GM19455 (cell line): ENCODE data around the gene UCMA.
A peak's percentile ranks its signal among the peaks of the same experiment; 100 is the strongest.
"Not testable (repeated sequence)": the region's sequence is repeated elsewhere in the genome, so short reads cannot be mapped to it uniquely, and the experiment has no call there.

ENCODE experiments used
- ATAC-seq: cut with Tn5 transposase; IDR thresholded peaks from one replicate; pipeline ENCODE4 v1.9.1; 2021; ENCODE audit not compliant: unreplicated experiment

The UCMA gene, protein sequence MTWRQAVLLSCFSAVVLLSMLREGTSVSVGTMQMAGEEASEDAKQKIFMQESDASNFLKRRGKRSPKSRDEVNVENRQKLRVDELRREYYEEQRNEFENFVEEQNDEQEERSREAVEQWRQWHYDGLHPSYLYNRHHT

DNA sequence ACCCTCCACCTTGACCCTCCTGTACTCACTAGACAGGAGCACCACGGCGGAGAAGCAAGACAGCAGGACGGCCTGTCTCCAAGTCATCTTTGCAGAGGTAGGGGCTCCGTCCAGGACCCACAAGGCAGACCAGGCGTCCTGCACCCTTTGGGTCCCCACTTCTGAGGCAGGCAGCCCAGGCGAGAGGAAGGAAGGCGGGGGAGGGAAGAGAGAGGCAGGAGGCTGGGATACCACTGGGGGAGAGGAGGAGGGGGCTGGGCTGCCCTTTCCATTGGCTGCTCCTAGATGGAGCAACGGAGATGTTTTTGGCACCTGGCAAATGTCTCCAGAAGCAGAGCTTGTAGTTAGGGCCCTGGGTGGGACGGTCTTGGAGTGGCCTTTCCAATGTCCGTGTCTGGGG lies at the start of gene UCMA:
Gene UCMA, minus strand, starts transcription at position 203 of the 400 bp plus-strand sequence. Its CDS starts 116 bp downstream, at position 87.
- ATAC-seq, result no peak

DNA sequence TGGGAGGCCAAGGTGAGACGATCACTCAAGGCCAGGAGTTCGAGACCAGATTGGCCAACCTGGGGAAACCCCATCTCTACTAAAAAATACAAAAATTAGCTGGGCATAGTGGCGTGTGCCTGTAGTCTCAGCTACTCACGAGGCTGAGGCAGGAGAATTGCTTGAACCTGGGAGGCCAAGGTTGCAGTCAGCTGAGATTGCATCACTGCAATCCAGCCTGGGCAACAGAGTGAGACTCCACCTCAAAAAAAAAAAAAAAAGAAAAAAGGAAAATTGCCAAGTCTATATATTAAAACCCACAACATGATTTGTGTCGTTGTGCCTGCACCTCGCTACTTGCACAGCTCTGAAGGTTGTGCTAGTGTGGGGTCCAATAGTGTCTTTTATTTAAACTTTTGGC lies 48.2 kb upstream of the UCMA start:
- ATAC-seq, result not testable (repeated sequence)

DNA sequence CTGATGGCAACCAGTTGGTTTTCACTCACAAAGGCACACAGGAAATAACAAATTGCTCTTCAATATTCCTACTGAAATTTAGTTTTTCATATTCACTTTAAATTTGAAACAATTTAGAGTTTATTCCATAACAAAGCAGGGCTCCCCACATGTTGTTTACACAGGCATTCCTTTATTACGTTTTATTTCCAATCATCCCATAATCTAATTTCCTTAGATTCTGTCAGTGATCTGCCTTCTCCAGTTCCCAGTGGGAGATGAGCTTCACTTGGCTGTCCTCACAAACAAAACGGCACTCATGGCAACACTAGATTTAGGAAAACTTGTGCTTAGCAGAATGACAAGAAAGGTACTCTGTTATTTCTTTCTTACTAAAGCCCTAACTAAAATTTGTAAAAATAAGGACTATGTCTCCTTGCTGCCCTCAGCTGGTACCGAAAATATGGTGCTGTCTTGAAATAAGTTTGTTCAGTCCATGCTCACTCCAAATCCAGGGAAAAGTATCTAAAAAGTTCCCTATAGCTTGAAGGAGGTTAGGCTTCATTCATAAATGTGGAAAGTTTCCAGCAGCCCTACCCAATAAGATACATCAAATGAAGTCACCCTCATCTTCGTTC lies 42.7 kb upstream of the UCMA start:
- ATAC-seq, result no peak

DNA sequence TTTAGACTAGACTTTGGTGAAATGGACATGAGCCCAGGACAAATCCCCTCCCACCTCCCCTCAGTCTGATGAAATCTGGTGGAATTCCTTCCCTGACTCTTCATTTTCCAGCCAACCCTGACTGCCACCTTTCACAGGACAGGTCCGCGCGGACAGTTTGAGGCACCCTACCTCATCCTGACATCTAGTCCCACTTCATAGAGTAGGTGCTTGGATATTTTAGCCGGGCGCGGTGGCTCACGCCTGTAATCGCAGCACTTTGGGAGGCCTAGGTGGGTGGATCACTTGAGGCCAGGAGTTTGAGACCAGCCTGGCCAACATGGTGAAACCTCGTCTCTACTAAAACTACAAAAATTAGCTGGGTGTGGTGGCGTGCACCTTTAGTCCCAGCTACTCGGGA lies 42.0 kb upstream of the UCMA start:
- ATAC-seq, result not testable (repeated sequence)

DNA sequence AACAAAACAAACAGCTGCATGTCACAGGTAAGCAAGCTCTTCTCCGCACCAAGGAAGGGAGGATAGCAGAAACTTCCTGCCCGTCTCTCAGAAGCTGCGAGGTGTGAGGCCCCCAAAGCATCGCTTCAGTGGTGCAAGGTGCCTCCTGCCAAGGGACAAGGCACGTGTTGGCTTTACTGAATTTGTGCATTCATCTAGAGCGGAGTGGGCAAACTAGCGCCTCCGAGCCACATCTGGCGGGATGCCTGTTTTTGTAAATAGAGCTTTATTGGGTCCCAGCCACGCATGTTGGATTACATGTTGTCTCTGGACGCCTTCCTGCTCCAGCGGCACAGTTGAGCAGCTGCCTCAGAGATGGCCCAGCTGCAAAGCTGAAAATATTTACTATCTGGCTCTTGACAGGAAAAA lies 38.0 kb upstream of the UCMA start:
- ATAC-seq, result peak; percentile 59

DNA sequence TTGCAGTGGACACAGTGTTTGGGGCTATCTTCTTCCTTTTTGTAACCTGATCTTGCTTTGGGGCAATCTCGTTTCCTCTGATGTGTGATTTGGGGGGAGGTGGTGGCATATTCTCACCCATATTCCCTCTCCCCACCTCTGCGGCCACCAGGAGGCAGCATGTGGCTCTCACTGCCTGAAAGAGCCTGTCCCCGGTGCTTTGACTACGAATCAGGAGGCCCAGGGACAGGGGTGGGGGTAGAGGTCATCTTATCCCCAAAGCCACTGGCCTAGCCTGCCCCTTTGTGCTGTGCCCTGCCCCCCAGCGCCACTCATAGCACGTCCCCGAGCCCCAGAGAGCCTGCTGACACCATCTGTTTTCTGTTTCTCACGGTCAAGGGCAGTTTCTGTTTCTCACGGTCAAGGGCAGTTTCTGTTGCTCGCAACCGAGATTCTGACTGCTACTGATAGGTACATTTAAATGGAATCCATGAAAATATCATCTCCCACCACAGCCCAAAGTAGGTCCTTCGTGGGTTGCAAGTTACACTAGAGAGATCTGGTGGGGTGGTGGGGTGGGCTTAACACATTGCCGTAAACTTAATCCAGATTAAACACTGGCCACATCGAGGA lies 37.5 kb upstream of the UCMA start:
- peak; percentile 86 for ATAC-seq

DNA sequence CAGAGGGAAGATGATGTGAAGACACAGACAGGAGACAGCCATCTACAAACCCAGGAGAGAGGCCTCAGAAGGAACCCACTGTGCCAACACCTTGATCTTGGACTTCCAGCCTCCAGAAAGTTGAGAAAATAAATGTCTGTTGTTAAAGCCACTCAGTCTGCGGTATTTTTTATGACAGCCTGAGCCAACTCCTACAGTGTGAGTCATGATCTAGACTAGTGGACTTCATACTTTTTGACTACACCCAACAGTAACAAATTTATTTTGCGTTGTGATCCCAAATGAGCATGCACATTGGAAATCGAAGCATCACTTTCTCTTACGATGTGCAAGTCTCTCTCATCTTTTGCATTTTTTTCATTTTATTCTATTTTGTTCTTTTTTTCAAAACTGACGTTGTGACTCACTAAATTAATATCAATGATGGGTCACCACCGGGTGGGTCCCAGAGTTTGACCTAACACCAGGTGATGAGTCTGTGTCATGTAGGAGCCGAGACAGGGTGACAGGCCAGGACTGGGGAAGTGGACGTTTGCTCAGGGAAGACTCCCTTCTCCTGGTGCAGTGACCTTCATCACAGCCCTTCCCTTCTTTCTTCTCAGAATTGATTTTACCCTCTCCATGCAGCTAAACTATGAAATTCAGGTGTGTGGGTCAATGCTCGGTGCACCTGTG lies 36.8 kb upstream of the UCMA start:
- ATAC-seq, result no peak

DNA sequence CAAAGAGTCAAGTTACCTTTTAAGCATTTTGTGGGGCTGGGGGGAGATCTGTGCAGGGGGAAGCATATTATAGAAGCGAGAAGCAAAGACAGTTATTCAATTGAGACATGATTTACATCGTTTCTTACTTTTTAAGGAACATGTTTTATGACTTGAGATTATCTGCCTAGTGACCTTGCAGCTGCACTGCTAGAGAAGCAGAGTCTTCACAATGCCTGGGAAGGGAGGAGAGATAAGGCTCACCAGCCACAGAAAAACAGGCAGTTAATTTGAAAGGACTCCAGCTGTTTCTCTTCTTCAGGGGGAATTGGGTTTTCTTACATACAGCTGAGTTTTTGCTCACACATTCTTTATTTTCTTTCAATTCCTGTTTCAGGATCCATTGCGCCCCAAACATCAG lies 34.7 kb upstream of the UCMA start:
- no peak for ATAC-seq

DNA sequence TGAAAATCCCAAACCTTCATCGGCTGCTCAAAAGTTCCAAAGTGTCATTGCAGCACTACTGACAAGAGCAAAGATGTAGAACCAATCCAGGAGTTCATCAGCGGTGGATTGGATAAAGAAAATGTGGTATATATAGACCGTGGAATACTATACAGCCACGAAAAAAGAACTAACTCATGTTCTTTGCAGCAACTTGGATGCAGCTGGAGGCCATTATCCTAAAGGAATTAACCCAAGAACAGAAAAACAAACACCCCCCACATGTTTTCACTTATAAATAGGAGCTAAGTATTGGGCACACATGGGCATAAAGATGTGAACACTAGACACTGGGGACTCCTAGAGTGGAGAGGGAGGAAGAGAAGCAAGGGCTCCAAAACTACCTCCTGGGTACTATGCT lies 34.1 kb upstream of the UCMA start:
- no peak for ATAC-seq

DNA sequence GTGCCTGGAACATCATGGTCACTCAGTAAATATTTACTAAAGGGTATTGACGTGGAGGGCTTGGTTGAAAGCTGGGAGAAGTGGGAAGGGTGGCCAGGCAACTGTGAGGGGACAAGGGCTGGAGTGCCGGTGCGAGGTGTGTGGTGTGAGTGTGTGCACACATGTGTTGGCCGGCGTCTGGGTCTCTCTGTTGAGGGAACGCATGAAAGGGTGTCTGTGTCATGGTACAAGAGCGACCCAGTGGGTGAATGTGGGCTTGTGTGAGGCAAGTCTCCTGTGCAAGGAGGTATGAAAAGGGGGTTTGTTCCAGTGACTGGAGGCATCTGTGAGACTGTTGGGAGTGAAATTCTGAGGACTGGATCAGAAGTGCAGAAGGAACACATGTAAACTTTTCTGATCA lies 29.4 kb upstream of the UCMA start:
- no peak for ATAC-seq

DNA sequence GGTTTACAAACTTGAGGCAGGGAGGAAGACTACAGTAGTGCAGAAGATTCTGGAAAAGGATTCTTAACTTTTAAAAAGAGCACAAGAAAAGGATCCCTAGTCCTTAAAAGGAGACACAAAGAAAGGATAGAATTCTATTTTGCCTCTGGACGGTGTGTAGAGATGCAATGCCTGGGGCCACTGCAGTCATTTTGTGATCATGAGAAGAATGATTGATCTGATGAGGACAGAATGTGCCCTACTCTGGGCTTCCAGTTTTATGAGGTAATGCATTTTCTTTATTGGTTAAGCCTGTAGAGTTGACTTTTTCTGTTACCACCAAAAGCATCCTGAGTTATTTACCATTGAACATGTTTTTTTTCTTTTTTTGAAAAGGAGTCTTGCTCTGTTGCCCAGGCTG lies 28.3 kb upstream of the UCMA start:
- no peak for ATAC-seq

DNA sequence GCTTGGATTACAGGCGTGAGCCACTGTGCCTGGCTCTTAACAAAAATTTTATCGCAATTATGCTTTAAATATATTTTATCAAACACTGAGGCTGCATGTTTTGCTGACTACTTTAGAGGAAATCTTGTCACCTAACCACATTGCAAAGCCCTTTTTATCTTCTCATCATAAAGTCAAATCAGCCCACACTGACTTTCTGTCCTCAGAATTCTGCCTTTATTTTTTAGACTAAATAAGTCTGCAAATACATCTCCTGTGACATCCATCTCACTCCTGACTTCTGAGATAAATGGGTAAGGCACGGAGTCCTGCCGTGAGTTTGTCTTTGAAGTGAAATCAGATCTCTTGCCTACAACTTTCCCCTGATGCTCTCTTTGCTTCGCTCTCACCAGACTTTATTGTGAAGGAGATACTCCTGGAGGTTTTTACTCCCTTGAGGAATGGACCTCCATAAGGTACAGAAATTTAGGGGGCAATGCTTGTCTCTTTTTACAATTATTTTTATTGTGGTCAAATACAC lies 23.5 kb upstream of the UCMA start:
- ATAC-seq, result no peak

DNA sequence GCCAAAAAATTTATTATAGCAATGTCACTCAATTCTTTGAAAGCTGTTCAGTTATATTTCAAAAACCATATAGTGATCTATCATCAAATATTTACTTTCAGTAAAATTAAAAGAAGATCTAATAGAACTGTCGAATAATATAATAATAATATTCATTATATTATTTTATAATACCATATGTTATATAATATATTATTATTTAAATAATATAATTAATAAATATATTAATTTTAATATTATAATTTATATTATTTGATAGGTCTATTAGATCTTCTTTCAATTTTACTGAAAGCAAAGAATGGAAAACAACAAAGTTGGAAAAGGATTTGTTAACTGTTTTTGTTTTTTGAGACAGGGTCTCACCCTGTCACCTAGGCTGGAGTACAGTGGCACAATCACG lies 22.5 kb upstream of the UCMA start:
- no peak for ATAC-seq

DNA sequence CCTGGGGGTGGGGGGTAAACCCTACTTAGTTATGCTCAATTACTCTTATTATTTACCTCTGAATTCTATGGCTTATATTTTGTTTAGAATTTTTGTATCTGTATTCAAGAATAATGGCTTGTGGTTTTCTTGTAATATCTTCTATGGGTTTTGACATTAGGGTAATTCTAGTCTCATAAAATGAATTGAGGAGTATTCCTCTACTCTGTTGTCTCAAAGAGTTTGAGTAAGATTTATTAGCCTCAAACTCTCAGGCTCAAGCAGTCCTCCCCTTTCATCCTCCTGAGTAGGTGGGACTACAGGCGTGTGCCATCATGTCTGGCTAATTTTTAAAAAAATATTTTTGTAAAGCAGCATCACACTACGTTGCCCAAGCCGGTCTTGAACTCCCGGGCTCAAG lies 19.6 kb upstream of the UCMA start:
- no peak for ATAC-seq

DNA sequence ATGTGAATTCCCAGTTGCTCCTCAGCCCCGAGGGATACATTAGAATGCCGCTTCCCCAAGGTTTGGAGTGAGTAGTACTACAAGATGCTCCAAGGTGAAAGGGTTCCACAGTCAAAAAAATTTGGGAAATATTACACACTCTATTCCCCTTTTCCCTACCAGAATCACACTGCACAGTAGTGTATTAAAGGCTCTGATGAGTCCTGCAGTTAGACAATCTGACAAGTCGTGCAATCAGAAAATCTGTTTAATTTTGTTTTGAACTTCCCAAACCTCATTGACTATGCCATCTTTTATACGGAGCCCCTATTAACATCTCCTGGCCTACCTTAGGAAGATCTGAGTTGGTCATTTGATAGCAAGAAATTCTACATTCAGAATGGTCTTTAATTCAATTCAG lies 13.6 kb upstream of the UCMA start:
- no peak for ATAC-seq

DNA sequence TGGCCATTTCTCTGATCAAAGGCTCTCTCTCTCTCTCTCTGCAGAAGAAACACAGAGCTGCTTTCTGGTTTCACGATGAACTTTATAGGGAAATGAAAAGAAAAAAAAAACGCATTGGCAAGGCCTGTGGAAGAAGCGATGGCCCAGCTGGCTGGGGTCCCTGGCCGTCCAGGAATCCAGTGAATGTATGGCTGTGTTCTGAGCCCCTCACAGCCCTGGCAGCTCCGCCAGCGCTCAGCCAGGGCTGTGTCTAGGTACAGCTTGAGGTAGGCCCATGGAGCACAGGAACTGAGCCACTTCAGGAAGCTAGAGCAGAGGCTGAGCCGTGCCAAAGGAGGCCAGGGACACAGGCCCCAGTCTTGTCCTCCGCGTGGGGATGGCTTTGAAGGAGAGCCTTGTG lies 13.1 kb upstream of the UCMA start:
- no peak for ATAC-seq

DNA sequence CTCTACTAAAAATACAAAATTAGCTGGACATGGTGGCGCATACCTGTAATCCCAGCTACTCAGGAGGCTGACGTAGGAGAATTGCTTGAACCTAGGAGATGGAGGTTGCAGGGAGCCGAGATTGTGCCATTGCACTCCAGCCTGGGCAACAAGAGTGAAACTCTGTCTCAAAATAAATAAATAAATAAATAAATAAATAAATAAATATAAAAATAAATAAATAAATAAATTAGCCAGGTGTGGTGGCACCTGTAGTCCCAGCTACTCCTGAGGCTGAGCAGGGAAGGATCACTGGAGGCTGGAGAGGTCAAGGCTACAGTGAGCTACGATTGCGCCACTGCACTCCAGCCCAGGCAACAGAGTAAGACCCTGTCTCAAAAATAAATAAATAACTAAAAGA lies 8.1 kb upstream of the UCMA start:
- not testable (repeated sequence) for ATAC-seq

DNA sequence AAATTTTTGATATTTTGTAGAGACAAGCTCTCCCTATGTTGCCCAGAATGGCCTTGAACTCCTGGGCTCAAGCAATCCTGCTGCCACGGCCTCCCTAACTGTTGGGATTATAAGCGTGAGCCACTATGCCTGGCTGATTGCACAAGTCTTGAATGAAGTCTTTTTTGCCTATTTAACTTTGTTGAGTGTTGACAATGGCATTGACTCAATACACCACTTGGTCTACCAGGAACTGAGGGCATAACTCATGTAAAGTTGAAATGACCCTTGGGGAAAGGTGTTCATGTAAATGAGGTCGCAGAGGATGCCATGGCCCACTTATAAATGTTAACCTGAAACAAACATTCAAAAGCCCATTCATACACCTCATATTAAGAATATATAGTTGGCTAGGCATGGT lies 7.4 kb upstream of the UCMA start:
- ATAC-seq, result no peak

DNA sequence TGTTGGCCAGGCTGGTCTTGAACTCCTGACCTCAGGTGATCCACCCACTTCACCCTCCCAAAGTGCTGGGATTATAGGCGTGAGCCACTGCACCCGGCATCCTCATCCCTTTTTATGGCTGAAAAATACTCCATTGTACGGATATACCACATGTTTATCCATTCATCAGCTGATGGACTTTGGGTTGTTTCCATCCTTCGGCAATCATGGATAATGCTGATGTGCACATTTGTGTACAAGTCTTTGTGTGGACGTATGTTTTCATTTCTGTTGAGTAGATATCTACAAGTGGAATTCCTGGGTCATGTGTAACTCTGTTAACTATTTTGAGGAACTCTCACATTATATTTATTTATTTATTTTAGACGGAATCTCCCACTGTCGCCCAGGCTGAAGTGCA lies 5.7 kb upstream of the UCMA start:
- no peak for ATAC-seq

DNA sequence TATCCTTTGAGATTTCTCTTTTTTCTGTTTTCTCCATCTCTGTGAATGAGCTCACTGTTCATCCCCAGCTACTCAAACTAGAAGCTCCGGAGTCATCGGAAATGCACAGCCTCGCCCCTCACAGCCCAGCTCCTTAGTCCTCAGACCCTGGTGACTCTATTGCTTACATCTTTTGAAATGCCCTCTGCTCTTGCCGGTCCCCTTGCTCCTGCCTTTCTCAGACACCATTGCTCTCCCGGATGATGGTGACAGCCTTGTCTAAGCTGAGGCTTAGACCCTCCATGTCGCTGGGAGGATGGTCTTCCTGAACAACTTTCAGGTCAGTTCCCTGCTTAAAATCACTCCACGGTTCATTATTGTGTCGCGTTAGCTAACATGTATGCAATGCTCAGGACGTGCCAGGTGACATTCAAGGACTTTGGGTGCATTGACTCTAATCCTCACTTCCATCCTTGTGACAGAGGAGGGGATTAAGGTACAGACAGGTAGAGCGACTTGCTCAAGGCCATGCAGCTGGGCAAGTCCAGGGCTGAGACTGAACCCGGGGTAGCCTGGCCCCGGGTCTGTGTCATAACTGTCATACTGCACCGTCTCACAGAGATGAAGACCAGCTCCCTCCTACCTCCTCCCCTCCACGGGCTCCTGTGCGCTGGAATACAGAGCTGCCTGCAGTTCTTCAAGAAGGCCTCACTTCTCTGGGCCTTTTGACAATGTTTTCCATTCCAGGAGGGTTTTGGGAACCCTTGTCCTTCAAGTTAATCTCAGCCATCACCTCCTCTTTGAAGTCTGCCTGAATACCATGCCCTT lies 4.3 kb upstream of the UCMA start:
- ATAC-seq, result no peak

DNA sequence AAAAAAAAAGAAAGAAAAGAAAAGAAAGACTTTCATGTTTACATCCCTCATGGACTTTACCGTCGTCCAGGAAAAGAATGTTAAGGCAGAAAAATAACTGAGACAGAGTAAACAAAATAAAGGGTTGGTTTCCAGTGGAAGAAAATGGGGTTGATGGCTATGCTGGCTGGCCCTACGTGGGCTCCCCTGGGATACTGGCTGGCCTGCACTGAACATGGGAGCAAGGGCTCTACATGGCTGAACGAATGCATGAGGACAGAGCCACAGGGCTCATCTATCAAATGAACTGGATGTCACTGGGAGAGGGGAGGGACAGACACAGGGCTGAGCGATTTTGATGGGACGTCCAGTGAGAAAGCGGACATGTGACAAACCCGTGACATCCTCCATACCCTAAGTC lies 2.5 kb upstream of the UCMA start:
- no peak for ATAC-seq
